ENCODE measurements around the gene TLN1.

The TLN1 gene

GRCh38 chr9:35729101-35729500 is 2.9 kb downstream of the TLN1 start:
- DNase-seq: peak; percentile 38

GRCh38 chr9:35728041-35728971 is 3.7 kb downstream of the TLN1 start:
- DNase-seq: peak; percentile 83

GRCh38 chr9:35727676-35728040 is 4.3 kb downstream of the TLN1 start:
- DNase-seq: no peak

GRCh38 chr9:35726931-35727330 is 5.1 kb downstream of the TLN1 start:
- peak; percentile 52 for DNase-seq

GRCh38 chr9:35725362-35725761 is 6.6 kb downstream of the TLN1 start:
- no peak for DNase-seq

- DNase-seq: no peak
These were observed 8.1 kb downstream of the TLN1 start for GRCh38 chr9:35723908-35724307.

- DNase-seq: no peak
These were observed 8.6 kb downstream of the TLN1 start for GRCh38 chr9:35723426-35723825.

- no peak for DNase-seq
These were observed 12.4 kb downstream of the TLN1 start for GRCh38 chr9:35719546-35719945.

- DNase-seq: peak; percentile 96
These were observed 13.1 kb downstream of the TLN1 start for GRCh38 chr9:35718721-35719511.

- DNase-seq: no peak
These were observed 14.7 kb downstream of the TLN1 start for GRCh38 chr9:35717132-35717870.

GRCh38 chr9:35716230-35716629 is 15.8 kb downstream of the TLN1 start:
- peak; percentile 10 for DNase-seq

GRCh38 chr9:35714579-35715252 is 17.3 kb downstream of the TLN1 start:
- no peak for DNase-seq

GRCh38 chr9:35714123-35714522 is 17.9 kb downstream of the TLN1 start:
- DNase-seq: no peak

- no peak for DNase-seq
These were observed 18.4 kb downstream of the TLN1 start for GRCh38 chr9:35713578-35713977.

GRCh38 chr9:35712762-35713400 is 19.1 kb downstream of the TLN1 start:
- no peak for DNase-seq

GRCh38 chr9:35711501-35712428 is 20.2 kb downstream of the TLN1 start:
- DNase-seq: no peak

- no peak for DNase-seq
These were observed 21.0 kb downstream of the TLN1 start for GRCh38 chr9:35710818-35711500.

GRCh38 chr9:35708146-35708545 is 23.8 kb downstream of the TLN1 start:
- no peak for DNase-seq

GRCh38 chr9:35706951-35707350 is 25.0 kb downstream of the TLN1 start:
- DNase-seq: no peak

GRCh38 chr9:35705836-35706430 is 26.1 kb downstream of the TLN1 start:
- DNase-seq: no peak

Data from MV-4-11 (cell line).